ENCODE measurements around the gene COL4A4.

Gene COL4A4

GRCh38 chr2:226971084-226971483, 192.9 kb downstream of the COL4A4 start:
- TF ChIP-seq FOXP2 (optimal IDR thresholded peaks at IDR 0.05; ENCODE audit: borderline replicate concordance, extremely low read depth, extremely low read length, insufficient read depth) (no peak), TAF1 (IDR thresholded peaks at IDR 0.05; ENCODE audit: borderline replicate concordance, insufficient read depth, low read length) (no peak), POLR2AphosphoS5 (IDR thresholded peaks at IDR 0.05; ENCODE audit: low read depth, low read length) (no peak), REST (IDR thresholded peaks at IDR 0.05; ENCODE audit: insufficient read depth in 1 of 2, low read depth in 2 of 2, low read length in 2 of 2) (no peak), SIN3A (IDR thresholded peaks at IDR 0.05; ENCODE audit: borderline replicate concordance, insufficient read depth, low read length) (no peak)

GRCh38 chr2:226970362-226970761, 193.6 kb downstream of the COL4A4 start:
- TF ChIP-seq POLR2AphosphoS5 (IDR thresholded peaks at IDR 0.05; ENCODE audit: low read depth, low read length): no peak
- TF ChIP-seq REST (IDR thresholded peaks at IDR 0.05; ENCODE audit: insufficient read depth in 1 of 2, low read depth in 2 of 2, low read length in 2 of 2): no peak
- no peak for TF ChIP-seq SIN3A (IDR thresholded peaks at IDR 0.05; ENCODE audit: borderline replicate concordance, insufficient read depth, low read length)
- TF ChIP-seq FOXP2 (optimal IDR thresholded peaks at IDR 0.05; ENCODE audit: borderline replicate concordance, extremely low read depth, extremely low read length, insufficient read depth): no peak
- no peak for TF ChIP-seq TAF1 (IDR thresholded peaks at IDR 0.05; ENCODE audit: borderline replicate concordance, insufficient read depth, low read length)

GRCh38 chr2:226969417-226970080, 194.5 kb downstream of the COL4A4 start:
- no peak for TF ChIP-seq SIN3A (IDR thresholded peaks at IDR 0.05; ENCODE audit: borderline replicate concordance, insufficient read depth, low read length)
- TF ChIP-seq REST (IDR thresholded peaks at IDR 0.05; ENCODE audit: insufficient read depth in 1 of 2, low read depth in 2 of 2, low read length in 2 of 2): no peak
- TF ChIP-seq FOXP2 (optimal IDR thresholded peaks at IDR 0.05; ENCODE audit: borderline replicate concordance, extremely low read depth, extremely low read length, insufficient read depth): no peak
- no peak for TF ChIP-seq TAF1 (IDR thresholded peaks at IDR 0.05; ENCODE audit: borderline replicate concordance, insufficient read depth, low read length)
- no peak for TF ChIP-seq POLR2AphosphoS5 (IDR thresholded peaks at IDR 0.05; ENCODE audit: low read depth, low read length)

GRCh38 chr2:226965376-226965775, 198.6 kb downstream of the COL4A4 start:
- TF ChIP-seq FOXP2 (optimal IDR thresholded peaks at IDR 0.05; ENCODE audit: borderline replicate concordance, extremely low read depth, extremely low read length, insufficient read depth): no peak
- no peak for TF ChIP-seq POLR2AphosphoS5 (IDR thresholded peaks at IDR 0.05; ENCODE audit: low read depth, low read length)
- no peak for TF ChIP-seq TAF1 (IDR thresholded peaks at IDR 0.05; ENCODE audit: borderline replicate concordance, insufficient read depth, low read length)
- no peak for TF ChIP-seq SIN3A (IDR thresholded peaks at IDR 0.05; ENCODE audit: borderline replicate concordance, insufficient read depth, low read length)
- no peak for TF ChIP-seq REST (IDR thresholded peaks at IDR 0.05; ENCODE audit: insufficient read depth in 1 of 2, low read depth in 2 of 2, low read length in 2 of 2)
